ENCODE results near the gene GPR39.

GPR39 gene

GRCh38 chr2:132443106-132443505, 26.5 kb downstream of the GPR39 start:
- no peak for TF ChIP-seq CTCF (IDR thresholded peaks at IDR 0.05; ENCODE audit: insufficient read depth, low read length, missing control alignments)
- no peak overlapping the region for H3K4me3 ChIP-seq (ENCODE audit: low read depth, low read length)
- DNase-seq (ENCODE audit: low read depth, low spot score), result no peak
- CTCF ChIA-PET, result no interaction called here
- POLR2A ChIA-PET, result no interaction called here

- TF ChIP-seq CTCF (IDR thresholded peaks at IDR 0.05; ENCODE audit: insufficient read depth, low read length, missing control alignments), result no peak
- ChIA-PET CTCF (interaction anchor here (1.0 kb wide), 1 partner anchor 13 kb away, joined by 5 read pairs; no protein-coding TSS in a partner anchor), POLR2A (no interaction called here)
- no peak overlapping the region for H3K4me3 ChIP-seq (ENCODE audit: low read depth, low read length)
- DNase-seq (ENCODE audit: low read depth, low spot score), result no peak
Observed at GRCh38 chr2:132446444-132446843, 29.8 kb downstream of the GPR39 start.

- no peak overlapping the region for H3K4me3 ChIP-seq (ENCODE audit: low read depth, low read length)
- no peak for TF ChIP-seq CTCF (IDR thresholded peaks at IDR 0.05; ENCODE audit: insufficient read depth, low read length, missing control alignments)
- DNase-seq (ENCODE audit: low read depth, low spot score), result no peak
- CTCF ChIA-PET, result interaction anchor here (0.8 to 4.9 kb wide), 9 partner anchors 9 to 98 kb away, joined by 3 to 31 read pairs (median 4); no protein-coding TSS in a partner anchor
- POLR2A ChIA-PET, result no interaction called here
Observed at GRCh38 chr2:132448331-132448730, 31.7 kb downstream of the GPR39 start.

GRCh38 chr2:132448771-132449170, 32.2 kb downstream of the GPR39 start:
- POLR2A ChIA-PET, result no interaction called here
- TF ChIP-seq CTCF (IDR thresholded peaks at IDR 0.05; ENCODE audit: insufficient read depth, low read length, missing control alignments), result peak; percentile 54
- no peak for DNase-seq (ENCODE audit: low read depth, low spot score)
- CTCF ChIA-PET, result interaction anchor here (0.8 to 4.9 kb wide), 9 partner anchors 9 to 99 kb away, joined by 3 to 31 read pairs (median 4); no protein-coding TSS in a partner anchor
- H3K4me3 ChIP-seq (ENCODE audit: low read depth, low read length), result no peak overlapping the region

- ChIA-PET CTCF (interaction anchor here (1.0 to 4.9 kb wide), 9 partner anchors 10 to 100 kb away, joined by 4 to 31 read pairs (median 6); no protein-coding TSS in a partner anchor), POLR2A (no interaction called here)
- no peak for TF ChIP-seq CTCF (IDR thresholded peaks at IDR 0.05; ENCODE audit: insufficient read depth, low read length, missing control alignments)
- no peak for DNase-seq (ENCODE audit: low read depth, low spot score)
- H3K4me3 ChIP-seq (ENCODE audit: low read depth, low read length), result no peak overlapping the region
Observed at GRCh38 chr2:132449868-132450267, 33.3 kb downstream of the GPR39 start.

GRCh38 chr2:132460781-132461180, 44.2 kb downstream of the GPR39 start:
- H3K4me3 ChIP-seq (ENCODE audit: low read depth, low read length), result no peak overlapping the region
- ChIA-PET POLR2A (no interaction called here), CTCF (interaction anchor here (0.9 to 1.9 kb wide), 3 partner anchors 11 to 12 kb away, joined by 3 to 4 read pairs (median 4); no protein-coding TSS in a partner anchor)
- no peak for DNase-seq (ENCODE audit: low read depth, low spot score)
- no peak for TF ChIP-seq CTCF (IDR thresholded peaks at IDR 0.05; ENCODE audit: insufficient read depth, low read length, missing control alignments)
